ENCODE data around the gene ENTHD1.
"Not testable (repeated sequence)": the region's sequence is repeated elsewhere in the genome, so short reads cannot be mapped to it uniquely, and the experiment has no call there.

The ENTHD1 gene

GRCh38 chr22:39925273-39925672 lies 31.7 kb upstream of the ENTHD1 start:
- DNase-seq (ENCODE audit: insufficient read length, low spot score) = no peak
- FAIRE-seq = no peak

GRCh38 chr22:39924286-39924685 lies 30.7 kb upstream of the ENTHD1 start:
- FAIRE-seq (no peak), DNase-seq (ENCODE audit: insufficient read length, low spot score) (no peak)

GRCh38 chr22:39923696-39924095 lies 30.1 kb upstream of the ENTHD1 start:
- no peak for FAIRE-seq
- DNase-seq (ENCODE audit: insufficient read length, low spot score) = no peak

- FAIRE-seq (no peak), DNase-seq (ENCODE audit: insufficient read length, low spot score) (no peak)
Measured at GRCh38 chr22:39920134-39920743, 26.7 kb upstream of the ENTHD1 start.

GRCh38 chr22:39917776-39918495 lies 24.4 kb upstream of the ENTHD1 start:
- FAIRE-seq (no peak), DNase-seq (ENCODE audit: insufficient read length, low spot score) (no peak)

- no peak for DNase-seq (ENCODE audit: insufficient read length, low spot score)
- no peak for FAIRE-seq
Measured at GRCh38 chr22:39917197-39917643, 23.7 kb upstream of the ENTHD1 start.

- FAIRE-seq (no peak), DNase-seq (ENCODE audit: insufficient read length, low spot score) (no peak)
Measured at GRCh38 chr22:39916496-39916895, 22.9 kb upstream of the ENTHD1 start.

- no peak for FAIRE-seq
- DNase-seq (ENCODE audit: insufficient read length, low spot score) = no peak
Measured at GRCh38 chr22:39915295-39915726, 21.8 kb upstream of the ENTHD1 start.

- FAIRE-seq (no peak), DNase-seq (ENCODE audit: insufficient read length, low spot score) (no peak)
Measured at GRCh38 chr22:39914584-39914983, 21.0 kb upstream of the ENTHD1 start.

- no peak for DNase-seq (ENCODE audit: insufficient read length, low spot score)
- FAIRE-seq = no peak
Measured at GRCh38 chr22:39913886-39914285, 20.3 kb upstream of the ENTHD1 start.

- DNase-seq (ENCODE audit: insufficient read length, low spot score) = no peak
- FAIRE-seq = no peak
Measured at GRCh38 chr22:39913321-39913720, 19.8 kb upstream of the ENTHD1 start.

GRCh38 chr22:39910876-39911613 lies 17.5 kb upstream of the ENTHD1 start:
- FAIRE-seq (no peak), DNase-seq (ENCODE audit: insufficient read length, low spot score) (no peak)

- DNase-seq (ENCODE audit: insufficient read length, low spot score) = no peak
- FAIRE-seq = no peak
Measured at GRCh38 chr22:39908737-39909136, 15.2 kb upstream of the ENTHD1 start.

GRCh38 chr22:39908136-39908535 lies 14.6 kb upstream of the ENTHD1 start:
- DNase-seq (ENCODE audit: insufficient read length, low spot score) (no peak), FAIRE-seq (no peak)

- DNase-seq (ENCODE audit: insufficient read length, low spot score) = no peak
- FAIRE-seq = no peak
Measured at GRCh38 chr22:39907605-39908097, 14.1 kb upstream of the ENTHD1 start.

GRCh38 chr22:39907047-39907446 lies 13.5 kb upstream of the ENTHD1 start:
- FAIRE-seq (no peak), DNase-seq (ENCODE audit: insufficient read length, low spot score) (no peak)

- DNase-seq (ENCODE audit: insufficient read length, low spot score) = no peak
- FAIRE-seq = no peak
Measured at GRCh38 chr22:39906207-39906606, 12.6 kb upstream of the ENTHD1 start.

- DNase-seq (ENCODE audit: insufficient read length, low spot score) = no peak
- FAIRE-seq = no peak
Measured at GRCh38 chr22:39905687-39906086, 12.1 kb upstream of the ENTHD1 start.

GRCh38 chr22:39904862-39905261 lies 11.3 kb upstream of the ENTHD1 start:
- no peak for FAIRE-seq
- DNase-seq (ENCODE audit: insufficient read length, low spot score) = no peak

GRCh38 chr22:39904024-39904423 lies 10.5 kb upstream of the ENTHD1 start:
- DNase-seq (ENCODE audit: insufficient read length, low spot score); FAIRE-seq: not testable (repeated sequence)

GRCh38 chr22:39901565-39902146 lies 8.1 kb upstream of the ENTHD1 start:
- peak; percentile 81 for FAIRE-seq
- DNase-seq (ENCODE audit: insufficient read length, low spot score) = no peak

Measured in GM19239 (cell line).